Calu3 (cell line): ENCODE data around the gene RHBG. TPM values are rescaled to one million over a fixed set of nuclear protein-coding genes. Genes with fewer than 3 reads are reported as not detected.

Experiments used
- BruUV-seq: library from RNA; stranded (reverse); fragments of 400-500 nt; replicated peaks from 2 replicates; lab custom pipeline; 2021; lab: Mats Ljungman, UMichigan
- CTCF ChIA-PET: fragments of 300-600 bp; sonication (Branson Sonifier 250); formaldehyde crosslinking; loops from one replicate; lab custom pipeline; 2022; ENCODE audit warnings: antibody characterized with exemption; lab: Charles Lee
- DNase-seq: peaks from one replicate; pipeline ENCODE4 v3.0.0; 2022
- H3K27ac Mint-ChIP-seq: one replicate; pipeline ENCODE4 v1.8.0; 2022; ENCODE audit warnings: mixed read lengths; ENCODE audit not compliant: unreplicated experiment
- H3K27me3 Mint-ChIP-seq: one replicate; pipeline ENCODE4 v1.8.0; 2022; ENCODE audit warnings: mixed read lengths; ENCODE audit not compliant: unreplicated experiment
- H3K36me3 Mint-ChIP-seq: one replicate; pipeline ENCODE4 v1.8.0; 2022; ENCODE audit warnings: mild to moderate bottlenecking, moderate library complexity, mixed read lengths; ENCODE audit not compliant: insufficient read depth, unreplicated experiment
- H3K4me1 Mint-ChIP-seq: one replicate; pipeline ENCODE4 v1.8.0; 2022; ENCODE audit warnings: mild to moderate bottlenecking, low read depth, mixed read lengths; ENCODE audit not compliant: unreplicated experiment
- H3K4me3 Mint-ChIP-seq: one replicate; pipeline ENCODE4 v1.8.0; 2022; ENCODE audit warnings: mild to moderate bottlenecking, low read depth, moderate library complexity, mixed read lengths; ENCODE audit not compliant: unreplicated experiment
- H3K9me3 Mint-ChIP-seq: one replicate; pipeline ENCODE4 v1.8.0; 2022; ENCODE audit warnings: low read depth, mixed read lengths; ENCODE audit not compliant: unreplicated experiment
- intact Hi-C: fragments of 100-400 bp; cut with micrococcal nuclease; formaldehyde crosslinking; loops from one replicate; pipeline ENCODE4 v1.10.0; 2022; ENCODE audit not compliant: unreplicated experiment
- total RNA-seq: library from RNA; stranded (reverse); gene quantifications from 2 replicates; pipeline ENCODE4 v1.2.3, GENCODE V29; 2022
- TF ChIP-seq, protein P1 (sequence below): fragments of 200-600 bp; IDR thresholded peaks from one replicate; pipeline ENCODE4 v1.8.0; 2022; ENCODE audit warnings: antibody characterized with exemption; ENCODE audit not compliant: unreplicated experiment

The RHBG gene
- total RNA-seq, 1 experiment from 2014 or later, result 0.26 TPM

DNA sequence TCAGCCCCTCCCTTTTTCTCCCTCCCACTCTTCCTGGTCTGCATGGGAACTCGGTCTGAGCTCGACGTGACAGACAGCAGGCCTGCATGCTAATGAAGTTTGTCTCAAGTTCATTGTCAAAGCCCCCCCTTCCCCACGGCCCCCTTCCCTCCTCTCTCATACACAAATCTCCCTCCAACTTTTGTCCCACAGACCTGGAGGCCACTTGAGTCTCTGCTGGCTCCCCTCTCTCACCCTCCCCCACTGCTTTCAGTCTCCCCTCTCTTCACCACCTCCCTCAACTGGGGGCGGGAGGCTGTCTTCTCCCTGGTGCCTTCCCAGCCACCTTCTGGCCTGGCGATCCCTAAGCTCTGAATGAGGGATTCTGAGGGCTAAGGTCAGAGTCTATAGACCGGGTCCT lies 61.3 kb downstream of the RHBG start:
- Mint-ChIP-seq H3K27ac (no peak overlapping the region), H3K27me3 (peaks cover 100% of the 10 kb centered on the region)

DNA sequence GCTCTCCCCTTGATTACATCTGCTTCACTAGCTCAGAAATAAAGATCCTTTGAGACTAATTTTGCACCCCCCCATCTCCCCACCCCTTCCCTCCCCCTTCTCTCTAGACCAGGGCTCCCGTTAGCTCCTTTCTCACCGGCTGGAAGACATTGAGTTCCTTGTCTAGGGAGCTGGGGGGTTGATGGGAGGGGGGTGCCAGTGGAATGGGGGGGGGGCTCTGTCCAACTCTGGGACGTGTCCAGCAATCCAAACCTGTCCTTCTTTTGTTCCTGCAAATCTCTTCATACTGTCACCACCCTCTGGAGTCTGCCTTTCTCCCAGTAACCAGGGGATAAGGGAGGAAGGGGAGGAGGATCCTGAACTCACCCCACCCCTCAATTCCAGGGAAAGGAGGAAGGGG lies 61.9 kb downstream of the RHBG start:
- CTCF ChIA-PET, result interaction anchor here (0.6 to 1.0 kb wide), 4 partner anchors 9 to 1084 kb away, joined by 3 to 10 read pairs (median 5); no protein-coding TSS in a partner anchor
- H3K27ac Mint-ChIP-seq, result no peak overlapping the region
- peaks cover 100% of the 10 kb centered on the region for H3K27me3 Mint-ChIP-seq
- no peak for DNase-seq
- H3K4me3 Mint-ChIP-seq, result no peak overlapping the region
- no TSS peak for BruUV-seq
- intact Hi-C loops, result no loop called here
- H3K36me3 Mint-ChIP-seq, result no peaks in the 10 kb centered on the region
- no peaks in the 10 kb centered on the region for H3K4me1 Mint-ChIP-seq
- no peaks in the 10 kb centered on the region for H3K9me3 Mint-ChIP-seq
- TF ChIP-seq, protein P1, sequence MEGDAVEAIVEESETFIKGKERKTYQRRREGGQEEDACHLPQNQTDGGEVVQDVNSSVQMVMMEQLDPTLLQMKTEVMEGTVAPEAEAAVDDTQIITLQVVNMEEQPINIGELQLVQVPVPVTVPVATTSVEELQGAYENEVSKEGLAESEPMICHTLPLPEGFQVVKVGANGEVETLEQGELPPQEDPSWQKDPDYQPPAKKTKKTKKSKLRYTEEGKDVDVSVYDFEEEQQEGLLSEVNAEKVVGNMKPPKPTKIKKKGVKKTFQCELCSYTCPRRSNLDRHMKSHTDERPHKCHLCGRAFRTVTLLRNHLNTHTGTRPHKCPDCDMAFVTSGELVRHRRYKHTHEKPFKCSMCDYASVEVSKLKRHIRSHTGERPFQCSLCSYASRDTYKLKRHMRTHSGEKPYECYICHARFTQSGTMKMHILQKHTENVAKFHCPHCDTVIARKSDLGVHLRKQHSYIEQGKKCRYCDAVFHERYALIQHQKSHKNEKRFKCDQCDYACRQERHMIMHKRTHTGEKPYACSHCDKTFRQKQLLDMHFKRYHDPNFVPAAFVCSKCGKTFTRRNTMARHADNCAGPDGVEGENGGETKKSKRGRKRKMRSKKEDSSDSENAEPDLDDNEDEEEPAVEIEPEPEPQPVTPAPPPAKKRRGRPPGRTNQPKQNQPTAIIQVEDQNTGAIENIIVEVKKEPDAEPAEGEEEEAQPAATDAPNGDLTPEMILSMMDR, result no peak

More for the DNA sequence above, 61.3 kb downstream of the RHBG start:
- no peak for DNase-seq
- intact Hi-C loops, result no loop called here
- H3K9me3 Mint-ChIP-seq, result no peaks in the 10 kb centered on the region
- no peak overlapping the region for H3K4me3 Mint-ChIP-seq
- no TSS peak for BruUV-seq
- H3K4me1 Mint-ChIP-seq, result no peaks in the 10 kb centered on the region
- TF ChIP-seq, protein P1, result no peak
- no peaks in the 10 kb centered on the region for H3K36me3 Mint-ChIP-seq
- CTCF ChIA-PET, result interaction anchor here (0.6 to 1.0 kb wide), 4 partner anchors 9 to 292 kb away, joined by 3 to 10 read pairs (median 6); no protein-coding TSS in a partner anchor

DNA sequence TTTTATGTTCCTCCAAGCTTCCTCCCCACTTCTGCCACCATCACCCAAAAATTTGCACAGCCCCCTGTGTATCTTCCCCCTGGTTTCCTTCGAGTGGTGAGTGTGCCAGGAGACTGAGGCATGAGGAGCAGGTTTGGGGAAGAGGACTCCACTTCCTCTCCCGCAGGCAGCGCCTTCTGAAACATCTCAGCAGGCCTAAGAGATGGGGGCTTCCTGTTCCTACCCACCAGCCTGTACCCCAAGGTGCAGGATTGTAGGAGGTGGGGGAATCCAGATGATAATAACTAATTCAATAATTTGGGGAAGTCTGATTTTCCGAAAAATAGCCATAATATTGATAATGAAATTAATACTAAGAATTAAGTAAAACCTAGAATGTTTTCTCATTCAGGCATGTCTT lies 62.4 kb downstream of the RHBG start:
- intact Hi-C loops, result no loop called here
- no peaks in the 10 kb centered on the region for H3K4me1 Mint-ChIP-seq
- TF ChIP-seq, protein P1, result no peak
- DNase-seq, result no peak
- H3K27me3 Mint-ChIP-seq, result peaks cover 100% of the 10 kb centered on the region
- CTCF ChIA-PET, result interaction anchor here (0.6 to 2.0 kb wide), 3 partner anchors 10 to 1084 kb away, joined by 5 to 10 read pairs (median 7); no protein-coding TSS in a partner anchor
- no TSS peak for BruUV-seq
- H3K4me3 Mint-ChIP-seq, result no peak overlapping the region
- no peak overlapping the region for H3K27ac Mint-ChIP-seq
- H3K36me3 Mint-ChIP-seq, result no peaks in the 10 kb centered on the region
- H3K9me3 Mint-ChIP-seq, result no peaks in the 10 kb centered on the region

DNA sequence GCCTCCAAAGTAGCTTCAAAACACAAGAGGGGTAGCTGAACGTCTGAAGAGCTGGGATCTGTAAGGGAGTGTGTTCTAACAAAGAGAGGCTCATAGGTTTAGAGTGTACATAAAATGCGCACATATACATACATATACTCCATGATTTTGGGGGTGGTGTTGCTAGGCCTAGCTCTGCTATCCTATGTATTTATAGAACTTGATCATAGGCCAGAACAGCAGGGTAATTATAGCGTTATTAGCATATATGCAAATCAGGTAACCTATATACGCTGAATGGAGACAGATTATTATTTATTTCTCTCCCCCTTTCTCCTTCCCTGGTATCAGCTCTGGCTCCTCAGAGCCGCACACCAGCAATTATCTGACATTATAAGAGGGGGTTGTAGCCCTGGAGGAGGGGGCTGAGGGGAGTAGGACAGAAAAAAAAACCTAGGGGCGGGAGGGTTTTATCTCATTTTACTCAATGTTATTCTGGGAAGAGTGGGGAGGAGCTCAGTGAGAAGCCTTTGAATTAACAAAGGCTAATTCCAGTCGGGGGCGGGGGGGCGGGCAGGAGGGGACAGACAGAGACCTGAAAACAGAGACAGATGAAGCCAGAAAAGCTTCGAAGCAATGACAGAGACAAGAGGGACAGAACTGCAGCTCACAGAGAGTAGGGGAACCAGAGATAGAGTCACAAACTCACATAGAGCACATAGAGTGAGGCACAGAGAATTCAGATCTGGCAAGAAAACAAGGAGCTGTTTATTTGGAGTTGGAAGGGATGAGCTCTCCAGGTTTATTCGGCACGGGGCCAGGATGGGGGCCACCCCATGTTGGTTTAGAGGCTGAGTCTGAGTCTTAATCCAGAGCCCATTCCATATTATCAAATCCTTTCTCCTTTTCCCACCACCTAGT lies 63.0 kb downstream of the RHBG start:
- no TSS peak for BruUV-seq
- TF ChIP-seq, protein P1, result no peak
- H3K36me3 Mint-ChIP-seq, result no peaks in the 10 kb centered on the region
- no peak overlapping the region for H3K27ac Mint-ChIP-seq
- no peak for DNase-seq
- no peak overlapping the region for H3K4me3 Mint-ChIP-seq
- H3K27me3 Mint-ChIP-seq, result peaks cover 100% of the 10 kb centered on the region
- no peaks in the 10 kb centered on the region for H3K4me1 Mint-ChIP-seq
- intact Hi-C loops, result no loop called here
- no peaks in the 10 kb centered on the region for H3K9me3 Mint-ChIP-seq
- CTCF ChIA-PET, result interaction anchor here (0.5 to 2.0 kb wide), 4 partner anchors 11 to 129 kb away, joined by 3 to 8 read pairs (median 6); no protein-coding TSS in a partner anchor
